Measurements from ENCODE around the gene ITGA1.

Gene ITGA1

DNA sequence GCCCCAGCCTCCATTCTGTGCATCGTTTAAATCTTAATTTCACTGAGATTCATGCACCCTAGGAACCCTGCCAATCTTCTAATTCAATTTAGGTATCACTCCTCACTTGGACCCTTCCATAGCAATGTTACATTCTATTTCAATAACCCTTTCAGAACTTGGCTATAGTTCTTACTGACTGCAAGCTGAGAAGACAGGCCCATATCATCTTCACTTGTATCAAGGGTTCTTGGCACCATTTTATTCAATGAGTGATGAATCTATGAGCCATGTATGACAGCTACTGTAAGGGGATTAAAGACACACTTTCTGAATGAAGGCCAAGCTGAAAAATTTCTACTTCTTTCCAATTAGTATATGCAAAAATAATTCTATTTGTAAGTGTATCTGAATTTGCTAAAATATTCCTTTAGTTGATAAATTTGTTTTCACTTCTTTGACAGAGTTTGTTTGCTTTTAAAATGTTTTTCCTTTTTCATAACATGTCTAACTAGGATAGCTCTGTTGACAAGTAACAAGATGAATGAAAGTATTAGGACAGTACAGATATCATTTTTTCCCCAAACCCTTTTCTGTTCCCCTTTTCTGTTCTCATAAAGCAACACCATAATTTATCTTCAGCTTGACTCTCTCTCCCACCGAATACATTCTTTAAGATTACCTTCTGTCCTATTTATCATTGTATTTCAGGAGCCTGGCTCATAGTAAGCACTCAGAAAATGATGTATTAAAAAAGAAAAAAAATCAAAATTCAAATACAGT lies 211.0 kb downstream of the ITGA1 start:
- DNase-seq (ENCODE audit: low read depth) = no peak

DNA sequence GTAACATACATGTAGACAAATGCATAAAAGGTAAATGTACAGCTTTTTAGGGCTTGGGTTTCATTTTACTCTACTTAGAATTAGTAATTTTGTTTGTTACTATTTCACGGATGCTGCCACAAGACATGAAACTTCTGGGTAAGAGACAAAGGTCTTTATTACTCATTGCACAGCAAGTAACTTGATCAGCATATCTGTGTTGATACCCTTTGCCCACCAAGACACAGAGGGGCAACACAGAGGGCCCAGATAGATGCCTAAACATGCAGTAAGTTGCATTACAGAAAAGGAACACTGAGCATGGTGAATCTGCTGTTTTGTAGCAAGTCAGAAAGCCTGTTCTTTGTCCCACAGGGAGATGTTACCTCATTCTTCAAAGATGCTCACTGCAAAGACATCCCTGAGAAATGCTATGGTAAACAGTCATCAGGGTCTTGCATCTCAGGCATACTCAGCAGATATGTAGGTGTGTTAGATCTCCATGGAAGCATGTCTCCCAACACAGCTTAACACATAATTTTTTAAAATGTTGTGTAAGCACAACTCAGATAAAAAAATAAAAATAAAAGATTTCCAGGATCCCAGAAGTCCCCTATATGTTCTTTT lies 211.7 kb downstream of the ITGA1 start:
- no peak for DNase-seq (ENCODE audit: low read depth)

DNA sequence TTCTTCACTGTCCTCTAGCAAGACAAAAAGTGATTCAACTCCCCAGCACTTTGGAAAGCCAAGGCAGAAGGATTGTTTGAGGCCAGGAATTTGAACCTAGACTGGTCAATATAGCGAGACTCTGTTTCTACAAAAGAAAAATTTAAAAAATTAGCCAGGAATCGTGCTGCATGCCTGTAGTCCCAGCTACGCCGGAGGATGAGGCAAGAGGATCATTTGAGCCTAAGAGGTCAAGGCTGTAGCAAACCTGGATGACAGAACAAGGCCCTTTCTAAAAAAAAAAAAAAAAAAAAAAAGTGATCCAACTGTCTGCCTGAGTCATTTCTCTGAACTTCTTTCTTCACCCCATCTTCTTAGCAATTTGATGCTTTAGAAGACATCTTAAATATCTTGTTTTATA lies 213.8 kb downstream of the ITGA1 start:
- no peak for DNase-seq (ENCODE audit: low read depth)

DNA sequence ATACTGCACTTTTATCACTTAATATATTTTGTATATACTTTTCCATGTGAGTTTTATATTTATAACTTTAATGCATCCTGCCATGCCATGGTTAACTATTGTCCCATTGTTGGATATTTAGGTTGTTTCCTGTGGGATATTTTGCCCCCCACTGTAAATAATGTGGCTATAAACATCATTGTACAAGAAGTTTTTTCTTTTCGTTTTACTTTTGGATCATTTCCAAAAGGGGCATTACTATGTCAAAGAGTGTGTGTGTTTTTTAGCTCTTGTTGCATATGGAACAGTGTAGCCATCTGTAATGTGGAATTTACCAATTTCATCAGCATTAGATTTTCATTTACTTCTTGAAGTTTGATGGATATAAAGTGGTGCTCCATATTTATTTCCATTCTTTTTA lies 214.8 kb downstream of the ITGA1 start:
- DNase-seq (ENCODE audit: low read depth) = no peak

DNA sequence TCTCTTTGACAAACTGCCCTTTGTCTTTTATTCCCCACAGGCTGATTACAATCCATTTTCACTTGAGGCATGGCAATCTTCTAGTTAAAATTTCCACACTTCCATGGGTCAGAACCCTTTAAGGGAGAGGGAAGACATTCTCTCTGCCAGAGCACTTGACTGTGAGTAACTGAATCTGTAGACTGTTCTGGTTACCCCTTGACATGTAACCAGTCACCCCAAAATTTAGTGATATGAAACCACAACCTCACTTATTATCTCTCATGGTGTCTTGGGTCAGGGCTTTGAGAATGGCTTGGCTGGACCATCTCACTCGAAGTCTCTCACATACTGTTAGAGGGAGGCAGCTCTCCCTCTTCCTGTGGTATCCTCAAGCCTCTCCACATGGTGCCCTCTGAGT lies 215.4 kb downstream of the ITGA1 start:
- no peak for DNase-seq (ENCODE audit: low read depth)

DNA sequence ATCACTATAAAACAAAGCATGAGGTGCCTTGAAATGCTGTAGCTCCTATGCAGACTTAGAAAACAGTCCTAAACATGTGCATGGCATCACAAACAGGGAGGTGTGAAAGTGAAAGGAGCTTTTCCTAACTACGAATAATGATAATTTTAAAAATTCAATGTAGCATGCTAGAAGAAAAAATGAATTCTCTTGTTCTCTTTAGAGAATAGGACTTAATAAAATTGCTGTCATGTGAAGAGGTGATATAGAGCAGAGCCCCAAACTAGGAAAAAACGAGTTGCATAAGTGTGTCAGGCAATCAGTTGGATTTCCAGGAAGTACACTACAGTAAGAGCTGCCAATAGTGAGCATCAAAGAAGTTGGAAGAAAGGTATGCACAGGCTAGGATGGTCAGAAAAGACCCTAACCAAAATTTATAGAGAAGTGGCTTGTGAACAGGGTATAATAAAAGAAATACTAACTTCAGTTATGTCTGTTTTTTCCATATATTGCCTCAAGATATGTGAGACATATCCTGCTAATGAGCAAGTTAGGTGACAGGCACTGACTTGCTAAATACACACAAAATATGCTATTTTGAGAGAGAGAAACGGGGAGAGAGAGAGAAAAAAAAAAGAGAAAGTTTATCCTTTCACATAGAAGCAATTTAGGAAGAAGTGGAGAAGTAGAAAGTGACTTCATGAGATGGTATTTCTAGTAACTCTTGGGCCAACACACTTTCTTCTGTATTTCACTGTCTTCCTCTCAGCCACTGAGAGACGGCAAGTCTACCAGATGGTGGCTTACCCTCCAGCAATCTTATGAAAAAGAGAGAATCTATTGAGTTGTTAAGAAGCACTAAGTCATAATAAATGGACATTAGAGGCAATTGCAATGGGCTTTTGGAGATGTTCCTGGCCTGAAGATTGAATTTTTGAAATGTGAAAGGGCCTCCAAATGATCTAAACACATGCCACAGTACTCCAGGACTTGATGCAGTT lies 219.5 kb downstream of the ITGA1 start:
- DNase-seq (ENCODE audit: low read depth) = no peak

DNA sequence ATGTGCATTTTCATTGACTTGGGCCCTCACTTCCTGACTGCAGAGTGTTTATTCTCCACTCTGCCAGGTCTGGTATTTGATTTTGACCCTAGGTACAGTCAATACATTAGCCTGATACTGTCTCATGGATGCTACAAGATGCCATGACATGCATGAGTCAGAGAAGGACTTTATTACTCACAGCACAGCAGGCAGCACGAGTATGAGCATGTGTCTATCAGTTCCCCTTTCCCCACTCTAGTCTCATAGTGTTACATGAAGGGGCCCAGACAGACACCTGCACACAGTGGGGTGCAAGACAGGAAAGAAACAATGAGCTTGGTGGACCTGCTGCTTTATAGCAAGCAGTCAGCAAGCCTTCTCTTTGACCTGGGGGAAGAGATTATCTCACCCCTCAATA lies 221.0 kb downstream of the ITGA1 start:
- DNase-seq (ENCODE audit: low read depth) = no peak
